IMR-90 (cell line): ENCODE data around the gene PSMA2.

ENCODE experiments used
- BHLHE40 ChIP-seq: fragments of 150-350 bp; IDR thresholded peaks from 2 replicates; pipeline ENCODE4 v1.6.1; 2016; ENCODE audit warnings: mild to moderate bottlenecking, low read depth, low read length
- CEBPB ChIP-seq: IDR thresholded peaks from 2 replicates; pipeline ENCODE4 v1.6.1; 2012; ENCODE audit warnings: low read depth, low read length, improper control_type of control experiment
- CTCF ChIP-seq: conservative IDR thresholded peaks from 2 replicates; pipeline ENCODE4 v1.5.1; 2012; ENCODE audit warnings: mild to moderate bottlenecking, low read depth, low read length, improper control_type of control experiment
- ELK1 ChIP-seq: fragments of 150-350 bp; IDR thresholded peaks from 2 replicates; pipeline ENCODE4 v1.6.1; 2016; ENCODE audit warnings: low read depth, mild to moderate bottlenecking, low read length, moderate library complexity, borderline replicate concordance
- FOS ChIP-seq: fragments of 150-350 bp; IDR thresholded peaks from 2 replicates; pipeline ENCODE4 v1.6.1; 2016; ENCODE audit warnings: low read depth, low read length
- NFE2L2 ChIP-seq: fragments of 150-350 bp; IDR thresholded peaks from 2 replicates; pipeline ENCODE4 v1.6.1; 2016; ENCODE audit warnings: low read depth, mild to moderate bottlenecking, low read length
- POLR2A ChIP-seq: IDR thresholded peaks from 2 replicates; pipeline ENCODE4 v1.6.1; 2012; ENCODE audit warnings: mild to moderate bottlenecking, low read depth, low read length
- RAD21 ChIP-seq: IDR thresholded peaks from 2 replicates; pipeline ENCODE4 v1.6.1; 2012; ENCODE audit warnings: low read length, improper control_type of control experiment
- RCOR1 ChIP-seq: IDR thresholded peaks from 2 replicates; pipeline ENCODE4 v1.6.1; 2012; ENCODE audit warnings: mild to moderate bottlenecking, low read length, improper control_type of control experiment; ENCODE audit not compliant: insufficient replicate concordance
- SMC3 ChIP-seq: fragments of 150-350 bp; IDR thresholded peaks from 2 replicates; pipeline ENCODE4 v1.6.1; 2016; ENCODE audit warnings: low read depth, mild to moderate bottlenecking, antibody characterized with exemption, low read length, moderate library complexity
- USF2 ChIP-seq: fragments of 150-350 bp; IDR thresholded peaks from 2 replicates; pipeline ENCODE4 v1.6.1; 2017; ENCODE audit warnings: mild to moderate bottlenecking, antibody characterized with exemption, low read length, low read depth

GRCh38 chr7:42914009-42914408, 18.0 kb downstream of the PSMA2 start:
- TF ChIP-seq POLR2A (no peak), CTCF (no peak), FOS (no peak), CEBPB (no peak), USF2 (no peak), ELK1 (no peak), NFE2L2 (no peak), RAD21 (no peak), SMC3 (no peak), RCOR1 (no peak), BHLHE40 (no peak)
